Tibial nerve (tissue), 4 donors: ENCODE data around the gene PRKCB.

Experiments
- CTCF ChIP-seq, 5 experiments: fragments of 200-600 bp in 3 of 5; fragments of 450-650 bp in 2 of 5; sonication (generic) in 3 of 5; IDR thresholded peaks; one replicate each; pipeline ENCODE4 v1.5.1; 2016 to 2019; ENCODE audit warnings: antibody characterized with exemption in 5 of 5, mild to moderate bottlenecking in 3 of 5, moderate library complexity in 2 of 5
- EP300 ChIP-seq, 2 donors: sonication (generic); formaldehyde crosslinking; IDR thresholded peaks; one replicate each; pipeline ENCODE4 v1.6.1; 2017; ENCODE audit warnings: antibody characterized with exemption in 2 of 2, mild to moderate bottlenecking in 1 of 2
- POLR2A ChIP-seq, 2 donors: fragments of 450-650 bp; IDR thresholded peaks; one replicate each; pipeline ENCODE4 v1.6.1; 2017; ENCODE audit warnings: antibody characterized with exemption in 2 of 2, mild to moderate bottlenecking in 2 of 2, moderate library complexity in 2 of 2

DNA sequence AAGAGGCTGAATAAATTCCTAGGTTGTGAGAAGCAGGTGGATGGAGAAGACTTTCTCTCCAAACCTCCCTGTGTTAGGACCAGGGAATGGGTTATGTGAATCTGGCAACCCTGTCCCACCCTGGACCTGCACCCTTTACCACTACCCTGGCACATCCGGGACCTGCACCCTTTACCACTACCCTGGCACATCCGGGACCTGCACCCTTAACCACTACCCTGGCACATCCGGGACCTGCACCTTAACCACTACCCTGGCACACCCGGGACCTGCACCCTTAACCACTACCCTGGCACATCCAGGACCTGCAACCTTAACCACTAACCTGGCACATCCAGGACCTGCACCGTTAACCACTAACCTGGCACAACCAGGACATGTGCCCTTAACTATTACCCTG lies 213.3 kb downstream of the PRKCB start:
- TF ChIP-seq CTCF (IDR thresholded peaks at IDR 0.05) (no peak), POLR2A (IDR thresholded peaks at IDR 0.05) (no peak), EP300 (IDR thresholded peaks at IDR 0.05) (no peak)
